HepG2 (cell line): Measurements from ENCODE around the gene HPCAL1.
A peak's percentile ranks its signal among the peaks of the same experiment; 100 is the strongest.

Source experiments
- CTCF ChIP-seq: sonication (generic); formaldehyde crosslinking; IDR thresholded peaks from 2 replicates; pipeline ENCODE4 v1.5.0; 2020; ENCODE audit warnings: mild to moderate bottlenecking, missing genetic modification reagents, moderate library complexity
- FLYWCH1 ChIP-seq: sonication (generic); formaldehyde crosslinking; IDR thresholded peaks from 2 replicates; pipeline ENCODE4 v1.8.1; 2023; ENCODE audit warnings: mild to moderate bottlenecking, missing genetic modification reagents

GRCh38 chr2:10434886-10435819 lies 132.4 kb downstream of the HPCAL1 start:
- peak; percentile 100 for TF ChIP-seq CTCF (CRISPR knock-in tag)
- TF ChIP-seq FLYWCH1 (CRISPR knock-in tag), result no peak
